Body of pancreas (tissue), 4 donors: Measurements from ENCODE around the gene HPS5. TPM values are rescaled to one million over a fixed set of nuclear protein-coding genes. Genes with fewer than 3 reads are reported as not detected.

ENCODE experiments used
- ATAC-seq: fragments of 150-250 bp; one replicate; pipeline ENCODE4 v1.9.1; 2016
- DNase-seq, 4 donors: peaks; one replicate each; pipeline ENCODE4 v3.0.0-alpha.2; 2019
- H3K27ac ChIP-seq, 4 donors: fragments of 200-600 bp; sonication (generic); 1 replicate in 3 of 4; 2 replicates in 1 of 4; pipeline versions ENCODE4 v1.5.1 to v1.6.1; 2016 to 2019; ENCODE audit warnings: mild to moderate bottlenecking in 1 of 4, mixed read lengths in 1 of 4, moderate library complexity in 1 of 4
- H3K27me3 ChIP-seq, 2 donors: fragments of 200-600 bp; sonication (generic); one replicate each; pipeline ENCODE4 v1.6.0; 2016; ENCODE audit warnings: mild to moderate bottlenecking in 1 of 2
- H3K36me3 ChIP-seq, 2 donors: fragments of 200-600 bp; sonication (generic); replicated peaks in 1 of 2; 2 replicates each; pipeline ENCODE4 v1.5.1; 2016; ENCODE audit warnings: low read depth in 2 of 2; ENCODE audit not compliant: insufficient read depth in 1 of 2
- H3K4me1 ChIP-seq: fragments of 200-600 bp; sonication (generic); one replicate; pipeline ENCODE4 v1.6.0; 2016
- H3K4me3 ChIP-seq, 2 donors: fragments of 200-600 bp; sonication (generic); 1 replicate in 1 of 2; 2 replicates in 1 of 2; pipeline ENCODE4 v1.5.1; 2016 to 2019
- H3K9me3 ChIP-seq, 3 donors: fragments of 200-600 bp; sonication (generic); 1 replicate in 2 of 3; 2 replicates in 1 of 3; pipeline ENCODE4 v1.5.1; 2016
- POLR2A ChIP-seq, 3 donors: fragments of 450-650 bp; IDR thresholded peaks; one replicate each; pipeline ENCODE4 v1.6.1; 2016; ENCODE audit warnings: antibody characterized with exemption in 3 of 3, mild to moderate bottlenecking in 2 of 3
- WGBS, 2 donors: methylation state at CpG; one replicate each; pipeline ENCODE4 v1.1.5; 2017; 5-methylcytosine and 5-hydroxymethylcytosine counted together
- intact Hi-C: fragments of 100-400 bp; cut with DNase I; formaldehyde crosslinking; loops from one replicate; pipeline ENCODE4 v1.15.1; 2023
- total RNA-seq, 2 donors: library from RNA; depleted of rRNA; stranded (reverse); fragments of >200 nt; gene quantifications; one replicate each; pipeline ENCODE4 v1.1.0, GENCODE V29; 2016
- TF ChIP-seq, protein P1 (sequence below), 7 experiments: fragments of 450-650 bp in 4 of 7; fragments of 200-600 bp in 3 of 7; sonication (generic) in 3 of 7; IDR thresholded peaks; one replicate each; pipeline ENCODE4 v1.5.1; 2016 to 2019; ENCODE audit warnings: antibody characterized with exemption in 7 of 7

Gene HPS5
- total RNA-seq, 2 donors from 2014 or later, result 8.3 to 47.5 TPM

DNA sequence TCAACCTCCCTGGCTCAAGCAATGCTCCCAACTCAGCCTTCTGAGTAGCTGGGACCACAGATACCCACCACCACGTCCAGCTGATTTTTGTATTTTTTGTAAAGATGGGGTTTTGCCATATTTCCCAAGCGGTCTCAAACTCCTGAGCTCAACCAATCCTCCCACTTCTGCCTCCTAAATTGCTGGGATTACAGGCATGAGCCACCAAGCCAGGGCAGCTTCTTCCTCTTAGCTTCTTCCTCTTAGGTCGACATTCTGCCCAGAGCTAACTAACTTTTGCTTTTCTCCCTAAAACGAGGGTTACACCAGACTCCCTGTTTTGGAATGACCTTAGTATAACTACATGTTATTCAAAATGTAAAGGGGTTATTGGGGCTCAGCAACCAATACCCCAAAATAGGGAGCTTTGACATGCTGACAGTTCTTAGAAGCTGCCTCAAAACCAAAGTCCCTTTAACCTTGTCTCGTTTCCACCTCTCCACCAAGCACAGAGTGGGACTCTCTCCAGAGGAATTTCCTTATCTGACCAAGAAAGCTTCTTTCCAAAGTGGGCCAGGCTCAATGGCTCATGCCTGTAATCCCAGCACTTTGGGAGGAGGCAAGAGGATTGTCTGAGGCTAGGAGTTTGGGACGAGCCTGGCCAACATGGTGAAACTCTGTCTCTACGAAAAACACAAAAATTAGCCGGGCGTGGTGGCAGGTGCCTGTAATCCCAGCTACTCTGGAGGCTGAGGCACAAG lies 7.0 kb downstream of the HPS5 start:
- Histone ChIP-seq H3K27me3 (no peaks in the 10 kb centered on the region), H3K4me3 (no peak overlapping the region), H3K36me3 (no peaks in the 10 kb centered on the region), H3K9me3 (no peaks in the 10 kb centered on the region), H3K4me1 (peaks cover 38% of the 10 kb centered on the region), H3K27ac (no peak overlapping the region)
- WGBS, 2 donors, result 80 to 82% methylated on average over 9 of the region's 9 CpGs
- ATAC-seq (no peak), DNase-seq (no peak)
- intact Hi-C loops, result no loop called here
- TF ChIP-seq, protein P1, sequence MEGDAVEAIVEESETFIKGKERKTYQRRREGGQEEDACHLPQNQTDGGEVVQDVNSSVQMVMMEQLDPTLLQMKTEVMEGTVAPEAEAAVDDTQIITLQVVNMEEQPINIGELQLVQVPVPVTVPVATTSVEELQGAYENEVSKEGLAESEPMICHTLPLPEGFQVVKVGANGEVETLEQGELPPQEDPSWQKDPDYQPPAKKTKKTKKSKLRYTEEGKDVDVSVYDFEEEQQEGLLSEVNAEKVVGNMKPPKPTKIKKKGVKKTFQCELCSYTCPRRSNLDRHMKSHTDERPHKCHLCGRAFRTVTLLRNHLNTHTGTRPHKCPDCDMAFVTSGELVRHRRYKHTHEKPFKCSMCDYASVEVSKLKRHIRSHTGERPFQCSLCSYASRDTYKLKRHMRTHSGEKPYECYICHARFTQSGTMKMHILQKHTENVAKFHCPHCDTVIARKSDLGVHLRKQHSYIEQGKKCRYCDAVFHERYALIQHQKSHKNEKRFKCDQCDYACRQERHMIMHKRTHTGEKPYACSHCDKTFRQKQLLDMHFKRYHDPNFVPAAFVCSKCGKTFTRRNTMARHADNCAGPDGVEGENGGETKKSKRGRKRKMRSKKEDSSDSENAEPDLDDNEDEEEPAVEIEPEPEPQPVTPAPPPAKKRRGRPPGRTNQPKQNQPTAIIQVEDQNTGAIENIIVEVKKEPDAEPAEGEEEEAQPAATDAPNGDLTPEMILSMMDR (IDR thresholded peaks at IDR 0.05), result no peak
- no peak for TF ChIP-seq POLR2A (IDR thresholded peaks at IDR 0.05)

DNA sequence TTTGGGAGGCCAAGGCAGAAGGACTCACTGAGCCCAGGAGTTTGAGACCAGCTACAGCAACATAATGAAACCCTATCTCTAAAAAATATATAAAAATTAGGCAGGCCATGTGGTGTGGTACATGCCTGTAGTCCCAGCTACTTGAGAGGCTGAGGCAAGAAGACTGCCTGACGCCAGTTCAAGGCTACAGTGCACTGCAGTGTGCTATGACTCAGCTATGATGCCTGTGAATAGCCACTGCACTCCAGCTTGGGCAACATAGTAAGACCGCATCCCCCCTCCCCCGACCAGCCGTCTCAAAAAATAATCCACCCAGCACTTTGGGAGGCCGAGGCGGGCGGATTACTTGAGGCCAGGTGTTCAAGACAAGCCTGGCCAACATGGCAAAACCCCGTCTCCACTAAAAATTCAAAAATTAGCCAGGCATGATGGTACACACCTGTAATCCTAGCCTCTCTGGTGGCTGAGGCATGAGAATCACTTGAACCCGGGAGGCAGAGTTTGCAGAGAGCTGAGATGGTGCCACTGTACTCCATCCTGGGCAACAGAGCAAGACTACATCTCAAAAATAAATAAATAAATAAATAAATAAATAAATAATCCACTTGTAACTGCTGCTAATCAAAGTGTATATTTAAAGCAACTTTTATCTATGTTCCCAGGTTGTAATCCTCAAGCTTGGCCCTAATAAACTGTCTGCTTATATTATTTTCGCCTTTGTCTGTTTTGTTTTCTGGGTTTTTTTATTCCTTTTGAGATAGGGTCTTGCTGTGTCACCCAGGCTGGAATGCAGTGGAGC lies 7.8 kb downstream of the HPS5 start:
- Histone ChIP-seq H3K27me3 (no peaks in the 10 kb centered on the region), H3K4me1 (peaks cover 33% of the 10 kb centered on the region), H3K36me3 (peaks cover 0 to 2% of the 10 kb centered on the region in 2 donors), H3K4me3 (no peak overlapping the region), H3K9me3 (no peaks in the 10 kb centered on the region), H3K27ac (no peak overlapping the region)
- intact Hi-C loops, result no loop called here
- ATAC-seq, result no peak
- 85 to 97% methylated on average over 7 to 10 of the region's 10 CpGs for WGBS, 2 donors
- DNase-seq, result no peak
- TF ChIP-seq, protein P1 (IDR thresholded peaks at IDR 0.05), result no peak
- TF ChIP-seq POLR2A (IDR thresholded peaks at IDR 0.05), result no peak

DNA sequence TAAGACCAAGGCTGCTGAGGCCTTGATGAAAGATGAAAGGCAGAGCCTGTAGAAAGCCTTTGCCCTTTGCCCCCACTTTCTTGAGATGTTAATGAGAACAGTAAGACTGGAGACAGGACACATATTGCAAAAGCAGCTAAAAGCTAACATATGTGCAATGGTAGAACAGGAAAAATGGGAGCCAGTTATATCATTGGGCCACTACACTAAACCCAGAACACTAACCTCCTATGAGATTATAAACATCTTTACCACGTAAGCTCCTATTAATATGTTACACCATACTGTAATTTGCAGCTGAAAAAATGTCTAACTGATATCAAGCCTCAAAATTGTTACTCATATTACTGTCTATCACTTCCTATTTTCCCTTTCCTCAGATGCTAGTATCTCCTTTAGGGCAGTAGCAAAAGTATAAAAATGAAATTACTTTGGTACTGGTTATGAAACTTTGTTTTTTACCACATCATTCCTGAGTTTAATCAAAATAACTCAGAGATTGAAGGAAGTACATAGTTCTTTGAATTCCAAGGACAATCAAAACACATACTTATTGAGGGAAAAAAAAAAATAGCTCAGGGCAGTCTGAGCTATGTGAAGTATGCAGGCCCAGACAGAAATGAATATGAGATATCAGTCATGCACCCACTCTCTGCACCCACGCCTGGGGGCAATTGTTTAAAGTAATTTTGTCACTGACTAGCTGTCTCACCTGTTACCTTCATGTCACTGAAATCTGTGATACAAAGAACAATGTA lies 9.1 kb downstream of the HPS5 start:
- WGBS, 2 donors, result 54% methylated on average over 2 of the region's 2 CpGs
- no peak for ATAC-seq
- intact Hi-C loops, result no loop called here
- no peak for TF ChIP-seq POLR2A (IDR thresholded peaks at IDR 0.05)
- TF ChIP-seq, protein P1 (IDR thresholded peaks at IDR 0.05), result no peak
- no peaks in the 10 kb centered on the region for H3K27me3 ChIP-seq
- peak overlapping the region in 3 of 4 donors; percentile 37 to 42 (median 40) for H3K27ac ChIP-seq
- no peak overlapping the region for H3K4me3 ChIP-seq
- peaks cover 39% of the 10 kb centered on the region for H3K4me1 ChIP-seq
- H3K36me3 ChIP-seq, result peaks cover 0 to 2% of the 10 kb centered on the region in 2 donors
- no peak for DNase-seq
- H3K9me3 ChIP-seq, result no peaks in the 10 kb centered on the region

- no peak for DNase-seq
- Histone ChIP-seq H3K4me1 (peaks cover 40% of the 10 kb centered on the region), H3K27me3 (no peaks in the 10 kb centered on the region), H3K27ac (peak overlapping the region in 3 of 4 donors; percentile 37 to 42 (median 40)), H3K36me3 (peaks cover 0 to 2% of the 10 kb centered on the region in 2 donors), H3K4me3 (no peak overlapping the region), H3K9me3 (no peaks in the 10 kb centered on the region)
- TF ChIP-seq, protein P1 (IDR thresholded peaks at IDR 0.05), result no peak
- 31 to 32% methylated on average over 3 of the region's 3 CpGs for WGBS, 2 donors
- intact Hi-C loops, result no loop called here
- no peak for ATAC-seq
Measured at GRCh38 chr11:18312012-18312411, 9.9 kb downstream of the HPS5 start.
